Bronchial smooth muscle cell (primary cell): ENCODE results near the gene SRL. TPM values are rescaled to one million over a fixed set of nuclear protein-coding genes. Genes with fewer than 3 reads are reported as not detected.

Experiments
- total RNA-seq: library from RNA; depleted of rRNA; stranded (reverse); fragments of >200 nt; gene quantifications from 2 replicates; pipeline ENCODE4 v1.2.1, GENCODE V29; 2014

SRL gene
- total RNA-seq, result 0.26 and 0.47 TPM in 2 replicates

GRCh38 chr16:4241928-4242283, at the start of gene SRL:
Gene SRL, minus strand, starts transcription at chr16:4242080. Its CDS starts 13 bp downstream, at chr16:4242067.

Other genes starting within 250 kb of the SRL start
- gene ADCY9, start 125.6 kb downstream of the SRL start, total RNA-seq, result 12.3 and 19.6 TPM in 2 replicates
- 14.8 and 18.5 TPM in 2 replicates for gene TFAP4, start 30.9 kb upstream of the SRL start, total RNA-seq
- gene GLIS2, start 74.0 kb upstream of the SRL start, total RNA-seq, result 2.4 and 3.1 TPM in 2 replicates
- gene PAM16, start 109.2 kb upstream of the SRL start, total RNA-seq, result 20.4 and 26.5 TPM in 2 replicates
- 57.5 and 98.9 TPM in 2 replicates for gene VASN, start 129.8 kb upstream of the SRL start, total RNA-seq
- 7.7 and 16.6 TPM in 2 replicates for gene CORO7, start 174.5 kb upstream of the SRL start, total RNA-seq
- gene DNAJA3, start 183.8 kb upstream of the SRL start, total RNA-seq, result 31.5 and 39.1 TPM in 2 replicates
- 53.5 and 59.3 TPM in 2 replicates for gene NMRAL1, start 232.5 kb upstream of the SRL start, total RNA-seq
- gene HMOX2, start 234.3 kb upstream of the SRL start, total RNA-seq, result 32.8 and 52.9 TPM in 2 replicates